ENCODE measurements around the gene KLHL36. TPM values are rescaled to one million over a fixed set of nuclear protein-coding genes. Genes with fewer than 3 reads are reported as not detected.
"Not testable (repeated sequence)": the region's sequence is repeated elsewhere in the genome, so short reads cannot be mapped to it uniquely, and the experiment has no call there.

The KLHL36 gene
- total RNA-seq, 2 donors from 2014 or later: 44.2 to 59.2 TPM

DNA sequence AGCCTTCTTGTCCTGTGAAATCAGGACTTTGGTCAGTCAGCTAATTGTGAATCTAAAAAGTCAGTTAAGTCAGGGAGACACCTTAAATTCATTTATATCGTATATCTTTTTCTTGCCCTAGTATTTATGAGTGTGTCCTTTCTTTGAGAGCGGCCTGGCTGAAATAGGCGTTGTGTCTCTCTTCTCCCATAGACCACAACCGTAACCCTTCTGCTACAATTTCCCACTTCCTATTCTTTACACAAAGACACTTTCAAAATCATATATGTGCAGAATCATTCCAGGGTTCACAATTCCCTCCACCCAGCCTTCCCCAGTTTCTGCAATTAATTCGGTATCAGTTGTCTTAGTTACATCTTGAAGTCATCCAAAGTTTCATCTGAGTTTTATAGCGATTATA lies 16.4 kb upstream of the KLHL36 start:
- no peaks in the 10 kb centered on the region for H3K27me3 Mint-ChIP-seq (ENCODE audit: insufficient read depth)
- no peaks in the 10 kb centered on the region for H3K4me1 ChIP-seq (ENCODE audit: control insufficient read depth, insufficient read depth, low read length)
- no peak overlapping the region for H3K27ac ChIP-seq (ENCODE audit: low read depth, low read length)
- H3K27me3 ChIP-seq (ENCODE audit: control insufficient read depth, insufficient read depth, low read length, poor library complexity, severe bottlenecking): no peaks in the 10 kb centered on the region
- no peak overlapping the region for H3K4me3 ChIP-seq (ENCODE audit: low read length)
- H3K9me3 Mint-ChIP-seq: no peaks in the 10 kb centered on the region
- 95 to 100% methylated on average over 6 of the region's 6 CpGs for WGBS, 2 experiments (ENCODE audit: insufficient coverage in 1 of 2, insufficient read length in 1 of 2)
- H3K4me3 Mint-ChIP-seq: no peak overlapping the region
- no peak overlapping the region for H3K27ac Mint-ChIP-seq
- no peaks in the 10 kb centered on the region for H3K4me1 Mint-ChIP-seq
- TF ChIP-seq, protein P1, sequence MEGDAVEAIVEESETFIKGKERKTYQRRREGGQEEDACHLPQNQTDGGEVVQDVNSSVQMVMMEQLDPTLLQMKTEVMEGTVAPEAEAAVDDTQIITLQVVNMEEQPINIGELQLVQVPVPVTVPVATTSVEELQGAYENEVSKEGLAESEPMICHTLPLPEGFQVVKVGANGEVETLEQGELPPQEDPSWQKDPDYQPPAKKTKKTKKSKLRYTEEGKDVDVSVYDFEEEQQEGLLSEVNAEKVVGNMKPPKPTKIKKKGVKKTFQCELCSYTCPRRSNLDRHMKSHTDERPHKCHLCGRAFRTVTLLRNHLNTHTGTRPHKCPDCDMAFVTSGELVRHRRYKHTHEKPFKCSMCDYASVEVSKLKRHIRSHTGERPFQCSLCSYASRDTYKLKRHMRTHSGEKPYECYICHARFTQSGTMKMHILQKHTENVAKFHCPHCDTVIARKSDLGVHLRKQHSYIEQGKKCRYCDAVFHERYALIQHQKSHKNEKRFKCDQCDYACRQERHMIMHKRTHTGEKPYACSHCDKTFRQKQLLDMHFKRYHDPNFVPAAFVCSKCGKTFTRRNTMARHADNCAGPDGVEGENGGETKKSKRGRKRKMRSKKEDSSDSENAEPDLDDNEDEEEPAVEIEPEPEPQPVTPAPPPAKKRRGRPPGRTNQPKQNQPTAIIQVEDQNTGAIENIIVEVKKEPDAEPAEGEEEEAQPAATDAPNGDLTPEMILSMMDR (conservative IDR thresholded peaks at IDR 0.05): no peak
- H3K36me3 Mint-ChIP-seq (ENCODE audit: low read depth): no peaks in the 10 kb centered on the region
- H3K9me3 ChIP-seq (ENCODE audit: control insufficient read depth, low read length): no peaks in the 10 kb centered on the region
- no peak overlapping the region for H3K9ac ChIP-seq (ENCODE audit: extremely low read depth, low read length, poor library complexity, severe bottlenecking)
- DNase-seq: no peak
- no peaks in the 10 kb centered on the region for H3K36me3 ChIP-seq (ENCODE audit: control insufficient read depth, insufficient read depth, low read length)

DNA sequence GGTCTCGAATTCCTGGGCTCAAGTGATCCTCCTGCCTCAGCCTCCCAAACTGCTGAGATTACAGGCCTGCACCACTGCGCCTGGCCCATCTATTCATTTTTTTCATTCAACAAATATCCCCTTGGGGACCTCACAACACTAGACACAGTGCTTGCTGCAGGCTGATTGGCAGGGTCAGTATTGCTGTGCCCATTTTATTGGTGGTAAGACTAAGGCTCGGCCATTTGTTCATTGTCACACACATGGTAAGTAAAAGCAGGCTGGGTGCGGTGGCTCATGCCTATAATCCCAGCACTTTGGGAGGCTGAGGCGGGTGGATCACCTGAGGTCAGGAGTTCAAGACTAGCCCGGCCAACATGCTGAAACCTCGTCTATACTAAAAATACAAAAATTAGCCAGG lies 15.4 kb upstream of the KLHL36 start:
- not testable (repeated sequence) for H3K4me1 Mint-ChIP-seq; H3K9me3 ChIP-seq (ENCODE audit: control insufficient read depth, low read length); H3K9ac ChIP-seq (ENCODE audit: extremely low read depth, low read length, poor library complexity, severe bottlenecking); H3K36me3 ChIP-seq (ENCODE audit: control insufficient read depth, insufficient read depth, low read length); H3K4me1 ChIP-seq (ENCODE audit: control insufficient read depth, insufficient read depth, low read length); H3K27ac Mint-ChIP-seq; H3K36me3 Mint-ChIP-seq (ENCODE audit: low read depth); H3K27me3 ChIP-seq (ENCODE audit: control insufficient read depth, insufficient read depth, low read length, poor library complexity, severe bottlenecking); H3K9me3 Mint-ChIP-seq; H3K4me3 Mint-ChIP-seq; H3K27ac ChIP-seq (ENCODE audit: low read depth, low read length); H3K27me3 Mint-ChIP-seq (ENCODE audit: insufficient read depth); DNase-seq; H3K4me3 ChIP-seq (ENCODE audit: low read length)
- WGBS, 2 experiments (ENCODE audit: insufficient coverage in 1 of 2, insufficient read length in 1 of 2): 90 to 93% methylated on average over 6 to 7 of the region's 7 CpGs

DNA sequence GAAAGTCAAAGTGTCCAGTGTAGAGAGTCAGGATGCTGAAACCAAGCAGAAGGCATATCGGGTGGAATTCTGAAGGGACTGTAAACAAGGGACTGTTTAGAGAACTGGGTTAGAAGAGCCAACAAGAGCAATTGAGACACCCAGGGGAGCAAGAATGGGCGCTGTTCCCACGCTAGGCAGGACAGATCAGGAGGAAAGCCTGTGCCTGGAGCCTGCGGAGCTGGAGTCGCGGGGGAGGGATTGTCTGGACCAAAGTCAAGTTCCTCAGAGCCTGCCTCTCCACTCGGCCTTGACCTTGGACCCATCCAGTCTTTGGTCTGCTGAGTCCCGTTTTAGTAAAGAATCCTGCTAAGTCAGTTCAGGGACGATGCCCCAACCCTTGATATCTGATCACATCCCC lies 14.7 kb upstream of the KLHL36 start:
- no peak for DNase-seq
- no peak overlapping the region for H3K9ac ChIP-seq (ENCODE audit: extremely low read depth, low read length, poor library complexity, severe bottlenecking)
- no peaks in the 10 kb centered on the region for H3K9me3 ChIP-seq (ENCODE audit: control insufficient read depth, low read length)
- no peaks in the 10 kb centered on the region for H3K27me3 ChIP-seq (ENCODE audit: control insufficient read depth, insufficient read depth, low read length, poor library complexity, severe bottlenecking)
- H3K9me3 Mint-ChIP-seq: no peaks in the 10 kb centered on the region
- H3K27me3 Mint-ChIP-seq (ENCODE audit: insufficient read depth): no peaks in the 10 kb centered on the region
- H3K4me3 ChIP-seq (ENCODE audit: low read length): no peak overlapping the region
- no peaks in the 10 kb centered on the region for H3K4me1 ChIP-seq (ENCODE audit: control insufficient read depth, insufficient read depth, low read length)
- TF ChIP-seq, protein P1 (conservative IDR thresholded peaks at IDR 0.05): no peak
- WGBS, 2 experiments (ENCODE audit: insufficient coverage in 1 of 2, insufficient read length in 1 of 2): 85 to 88% methylated on average over 9 of the region's 9 CpGs
- no peaks in the 10 kb centered on the region for H3K36me3 Mint-ChIP-seq (ENCODE audit: low read depth)
- no peak overlapping the region for H3K27ac Mint-ChIP-seq
- no peaks in the 10 kb centered on the region for H3K4me1 Mint-ChIP-seq
- H3K27ac ChIP-seq (ENCODE audit: low read depth, low read length): no peak overlapping the region
- H3K36me3 ChIP-seq (ENCODE audit: control insufficient read depth, insufficient read depth, low read length): no peaks in the 10 kb centered on the region
- no peak overlapping the region for H3K4me3 Mint-ChIP-seq

DNA sequence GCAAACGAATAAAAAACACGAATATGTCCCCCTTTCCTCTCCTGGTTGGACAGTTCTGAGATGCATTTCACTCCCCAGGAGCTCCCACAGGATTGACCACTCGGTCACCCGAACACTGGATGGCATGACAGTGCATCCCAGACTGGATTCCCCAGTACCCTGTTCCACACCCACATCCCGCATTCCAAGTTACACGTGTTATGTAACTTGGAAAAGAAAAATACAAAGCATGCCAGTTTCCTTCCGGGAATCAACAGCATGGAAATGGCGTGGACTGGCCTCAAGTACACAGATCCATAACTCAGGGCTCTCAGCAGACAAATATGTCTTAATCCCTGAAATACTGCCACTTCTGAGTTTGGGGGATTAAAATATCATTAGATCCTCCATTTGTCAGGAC lies 12.6 kb upstream of the KLHL36 start:
- H3K9me3 ChIP-seq (ENCODE audit: control insufficient read depth, low read length): no peaks in the 10 kb centered on the region
- no peak overlapping the region for H3K4me3 ChIP-seq (ENCODE audit: low read length)
- no peaks in the 10 kb centered on the region for H3K27me3 ChIP-seq (ENCODE audit: control insufficient read depth, insufficient read depth, low read length, poor library complexity, severe bottlenecking)
- Mint-ChIP-seq H3K27me3 (ENCODE audit: insufficient read depth) (no peaks in the 10 kb centered on the region), H3K36me3 (ENCODE audit: low read depth) (no peaks in the 10 kb centered on the region), H3K27ac (no peak overlapping the region), H3K4me3 (no peak overlapping the region), H3K4me1 (no peaks in the 10 kb centered on the region), H3K9me3 (no peaks in the 10 kb centered on the region)
- H3K36me3 ChIP-seq (ENCODE audit: control insufficient read depth, insufficient read depth, low read length): no peaks in the 10 kb centered on the region
- no peak overlapping the region for H3K27ac ChIP-seq (ENCODE audit: low read depth, low read length)
- TF ChIP-seq, protein P1 (conservative IDR thresholded peaks at IDR 0.05): no peak
- no peak overlapping the region for H3K9ac ChIP-seq (ENCODE audit: extremely low read depth, low read length, poor library complexity, severe bottlenecking)
- WGBS, 2 experiments (ENCODE audit: insufficient coverage in 1 of 2, insufficient read length in 1 of 2): 92% methylated on average over 8 of the region's 8 CpGs
- no peaks in the 10 kb centered on the region for H3K4me1 ChIP-seq (ENCODE audit: control insufficient read depth, insufficient read depth, low read length)
- no peak for DNase-seq

All from endodermal cell (in vitro differentiated cells).